Nephron (organoid): ENCODE results near the gene PTPN21.

Experiments used
- H3K27ac Mint-ChIP-seq, 3 experiments: 2 replicates each; pipeline ENCODE4 v1.8.0; 2020; ENCODE audit warnings: mixed read lengths in 3 of 3, mild to moderate bottlenecking in 2 of 3, moderate library complexity in 1 of 3
- H3K27me3 Mint-ChIP-seq: 2 replicates; pipeline ENCODE4 v1.8.0; 2021; ENCODE audit warnings: low read depth, mild to moderate bottlenecking, moderate library complexity, mixed read lengths
- H3K36me3 Mint-ChIP-seq: 2 replicates; pipeline ENCODE4 v1.8.0; 2020; ENCODE audit warnings: low read depth, mixed read lengths
- H3K4me1 Mint-ChIP-seq: 2 replicates; pipeline ENCODE4 v1.8.0; 2020; ENCODE audit warnings: mixed read lengths
- H3K4me3 Mint-ChIP-seq, 3 experiments: 2 replicates each; pipeline ENCODE4 v1.8.0; 2020; ENCODE audit warnings: mild to moderate bottlenecking in 3 of 3, mixed read lengths in 3 of 3, moderate library complexity in 2 of 3
- H3K9me3 Mint-ChIP-seq: 2 replicates; pipeline ENCODE4 v1.8.0; 2020; ENCODE audit warnings: mixed read lengths
- TF ChIP-seq, protein P1 (sequence below), 3 experiments: fragments of 200-600 bp; sonication (generic); IDR thresholded peaks; one replicate each; pipeline ENCODE4 v1.5.0; 2021; ENCODE audit warnings: antibody characterized with exemption in 3 of 3; ENCODE audit not compliant: unreplicated experiment in 3 of 3

Gene PTPN21

DNA sequence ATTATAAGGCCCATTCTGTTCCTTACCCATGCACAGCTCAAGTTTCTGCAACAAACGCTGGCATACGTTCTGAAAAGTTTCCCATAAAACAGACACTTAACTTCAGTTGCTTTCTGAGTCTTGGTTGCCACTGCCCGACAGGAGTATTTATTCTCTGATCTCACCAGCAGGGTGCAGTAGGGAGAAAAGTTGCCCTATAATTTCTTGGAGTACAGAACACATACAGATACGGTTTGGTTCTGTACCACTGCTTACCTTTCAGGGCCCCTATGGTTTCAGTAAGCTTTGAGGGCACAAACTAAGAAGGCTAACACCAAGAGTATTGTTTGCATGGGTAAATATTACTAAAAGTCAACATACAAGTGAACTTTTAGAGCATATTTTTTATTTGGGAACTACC lies 91.5 kb downstream of the PTPN21 start:
- Mint-ChIP-seq H3K27me3 (no peaks in the 10 kb centered on the region), H3K27ac (no peak overlapping the region), H3K9me3 (peaks cover 51% of the 10 kb centered on the region), H3K36me3 (peaks cover 89% of the 10 kb centered on the region), H3K4me3 (no peak overlapping the region), H3K4me1 (no peaks in the 10 kb centered on the region)
- TF ChIP-seq, protein P1, sequence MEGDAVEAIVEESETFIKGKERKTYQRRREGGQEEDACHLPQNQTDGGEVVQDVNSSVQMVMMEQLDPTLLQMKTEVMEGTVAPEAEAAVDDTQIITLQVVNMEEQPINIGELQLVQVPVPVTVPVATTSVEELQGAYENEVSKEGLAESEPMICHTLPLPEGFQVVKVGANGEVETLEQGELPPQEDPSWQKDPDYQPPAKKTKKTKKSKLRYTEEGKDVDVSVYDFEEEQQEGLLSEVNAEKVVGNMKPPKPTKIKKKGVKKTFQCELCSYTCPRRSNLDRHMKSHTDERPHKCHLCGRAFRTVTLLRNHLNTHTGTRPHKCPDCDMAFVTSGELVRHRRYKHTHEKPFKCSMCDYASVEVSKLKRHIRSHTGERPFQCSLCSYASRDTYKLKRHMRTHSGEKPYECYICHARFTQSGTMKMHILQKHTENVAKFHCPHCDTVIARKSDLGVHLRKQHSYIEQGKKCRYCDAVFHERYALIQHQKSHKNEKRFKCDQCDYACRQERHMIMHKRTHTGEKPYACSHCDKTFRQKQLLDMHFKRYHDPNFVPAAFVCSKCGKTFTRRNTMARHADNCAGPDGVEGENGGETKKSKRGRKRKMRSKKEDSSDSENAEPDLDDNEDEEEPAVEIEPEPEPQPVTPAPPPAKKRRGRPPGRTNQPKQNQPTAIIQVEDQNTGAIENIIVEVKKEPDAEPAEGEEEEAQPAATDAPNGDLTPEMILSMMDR (IDR thresholded peaks at IDR 0.05; ENCODE audit: unreplicated experiment in 3 of 3): no peak

DNA sequence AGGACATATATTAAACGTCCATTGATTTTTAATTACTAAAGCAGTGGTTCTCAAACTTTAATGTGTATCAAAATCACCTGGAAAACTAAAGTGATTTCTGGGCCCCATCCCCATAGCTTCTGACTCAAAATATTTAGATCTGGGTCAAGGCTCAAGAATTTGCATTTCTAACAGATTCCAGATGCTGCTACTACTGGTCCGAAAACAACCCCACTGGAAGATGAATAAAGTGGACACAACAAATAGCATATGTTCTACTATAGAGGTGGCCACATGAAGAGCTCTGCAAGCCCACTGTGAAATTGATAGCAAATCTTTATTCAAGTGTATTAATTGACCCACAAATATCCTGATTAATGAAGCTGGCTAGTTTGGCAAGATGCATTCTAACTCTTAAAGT lies 99.9 kb downstream of the PTPN21 start:
- H3K36me3 Mint-ChIP-seq: peaks cover 85% of the 10 kb centered on the region
- TF ChIP-seq, protein P1 (IDR thresholded peaks at IDR 0.05; ENCODE audit: unreplicated experiment in 3 of 3): no peak
- H3K27ac Mint-ChIP-seq: no peak overlapping the region
- H3K4me3 Mint-ChIP-seq: no peak overlapping the region
- H3K4me1 Mint-ChIP-seq: no peaks in the 10 kb centered on the region
- H3K27me3 Mint-ChIP-seq: no peaks in the 10 kb centered on the region
- H3K9me3 Mint-ChIP-seq: peaks cover 40% of the 10 kb centered on the region

DNA sequence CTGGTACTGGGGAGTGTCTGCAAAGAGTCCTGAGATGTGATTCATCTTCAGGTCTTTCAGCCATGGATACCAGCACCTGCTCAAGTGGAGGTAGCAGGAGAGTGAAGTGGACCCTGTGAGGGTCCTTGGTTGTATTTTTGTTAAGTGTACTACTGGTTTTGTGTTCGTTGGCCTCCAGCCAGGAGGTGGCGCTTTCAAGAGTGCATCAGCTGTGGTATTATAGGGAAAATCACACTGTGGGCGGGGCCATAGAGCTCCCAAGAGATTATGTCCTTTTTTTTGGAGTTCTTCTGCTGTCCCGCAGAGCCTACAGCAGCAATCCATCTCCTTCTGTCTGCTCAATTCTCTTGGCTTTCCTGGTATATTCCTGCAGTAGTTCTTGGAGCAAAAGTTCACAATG lies 102.6 kb downstream of the PTPN21 start:
- H3K27ac Mint-ChIP-seq: no peak overlapping the region
- H3K9me3 Mint-ChIP-seq: peaks cover 31% of the 10 kb centered on the region
- H3K36me3 Mint-ChIP-seq: peaks cover 81% of the 10 kb centered on the region
- TF ChIP-seq, protein P1 (IDR thresholded peaks at IDR 0.05; ENCODE audit: unreplicated experiment in 3 of 3): no peak
- H3K4me3 Mint-ChIP-seq: no peak overlapping the region
- H3K4me1 Mint-ChIP-seq: no peaks in the 10 kb centered on the region
- no peaks in the 10 kb centered on the region for H3K27me3 Mint-ChIP-seq

DNA sequence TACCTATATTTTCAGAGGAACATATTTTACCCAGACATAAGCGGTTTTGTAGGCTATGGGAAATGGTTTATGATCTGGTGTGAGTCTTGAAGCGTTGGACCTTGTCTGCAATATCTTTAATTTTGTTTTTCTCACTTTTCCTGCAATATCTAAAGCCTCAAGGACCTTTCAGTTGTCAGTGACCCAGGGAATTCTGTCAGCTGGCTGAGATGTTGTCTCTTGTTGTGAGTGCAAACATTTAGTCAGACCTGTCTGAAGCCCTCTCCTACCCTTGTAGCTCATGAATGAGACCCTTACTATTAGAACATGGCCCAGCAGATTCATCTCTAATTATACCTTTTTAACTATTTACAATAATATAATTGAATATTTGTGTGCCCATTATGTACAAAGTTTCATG lies 115.7 kb downstream of the PTPN21 start:
- Mint-ChIP-seq H3K4me3 (no peak overlapping the region), H3K4me1 (no peaks in the 10 kb centered on the region), H3K27ac (no peak overlapping the region), H3K36me3 (peaks cover 82% of the 10 kb centered on the region), H3K9me3 (peaks cover 15% of the 10 kb centered on the region), H3K27me3 (no peaks in the 10 kb centered on the region)
- TF ChIP-seq, protein P1 (IDR thresholded peaks at IDR 0.05; ENCODE audit: unreplicated experiment in 3 of 3): no peak

DNA sequence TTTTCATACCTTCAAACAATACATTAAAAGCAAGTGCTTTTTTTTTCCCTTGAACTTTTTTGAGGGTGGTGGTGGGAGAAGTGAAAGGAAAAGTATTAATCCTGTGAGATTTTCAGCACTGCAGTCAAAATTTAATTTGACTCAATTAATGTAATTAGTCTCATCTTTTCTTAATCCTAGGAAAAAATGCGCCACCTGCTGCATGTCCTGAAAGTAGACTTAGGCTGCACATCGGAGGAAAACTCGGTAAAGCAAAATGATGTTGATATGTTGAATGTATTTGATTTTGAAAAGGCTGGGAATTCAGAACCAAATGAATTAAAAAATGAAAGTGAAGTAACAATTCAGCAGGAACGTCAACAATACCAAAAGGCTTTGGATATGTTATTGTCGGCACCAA lies 117.1 kb downstream of the PTPN21 start:
- TF ChIP-seq, protein P1 (IDR thresholded peaks at IDR 0.05; ENCODE audit: unreplicated experiment in 3 of 3): peak in 1 of 3 experiments; percentile 30
- H3K9me3 Mint-ChIP-seq: peaks cover 15% of the 10 kb centered on the region
- no peaks in the 10 kb centered on the region for H3K4me1 Mint-ChIP-seq
- no peaks in the 10 kb centered on the region for H3K27me3 Mint-ChIP-seq
- peaks cover 71% of the 10 kb centered on the region for H3K36me3 Mint-ChIP-seq
- H3K4me3 Mint-ChIP-seq: no peak overlapping the region
- no peak overlapping the region for H3K27ac Mint-ChIP-seq

DNA sequence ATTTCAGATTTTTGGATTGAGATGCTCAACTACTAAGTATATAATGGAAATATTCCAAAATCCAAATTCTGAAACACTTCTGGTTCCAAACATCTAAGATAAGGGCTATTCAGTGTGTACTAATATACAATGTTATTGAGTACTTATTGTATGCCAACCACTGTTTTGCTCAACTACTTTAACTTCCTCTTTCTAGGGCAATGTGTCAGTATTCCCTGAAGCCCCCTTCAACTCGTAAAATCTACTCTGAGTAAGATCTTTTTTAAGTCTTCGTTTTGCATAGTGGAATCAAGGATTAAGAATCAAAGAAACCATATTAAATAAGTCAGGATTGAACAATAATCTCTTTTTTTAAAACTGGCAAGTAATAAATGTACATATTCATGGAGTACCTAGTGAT lies 123.8 kb downstream of the PTPN21 start:
- Mint-ChIP-seq H3K36me3 (peaks cover 29% of the 10 kb centered on the region), H3K27me3 (no peaks in the 10 kb centered on the region), H3K4me1 (no peaks in the 10 kb centered on the region), H3K9me3 (peaks cover 3% of the 10 kb centered on the region), H3K27ac (no peak overlapping the region), H3K4me3 (no peak overlapping the region)
- TF ChIP-seq, protein P1 (IDR thresholded peaks at IDR 0.05; ENCODE audit: unreplicated experiment in 3 of 3): no peak
